Measurements from ENCODE around the gene NAT16.

DNA sequence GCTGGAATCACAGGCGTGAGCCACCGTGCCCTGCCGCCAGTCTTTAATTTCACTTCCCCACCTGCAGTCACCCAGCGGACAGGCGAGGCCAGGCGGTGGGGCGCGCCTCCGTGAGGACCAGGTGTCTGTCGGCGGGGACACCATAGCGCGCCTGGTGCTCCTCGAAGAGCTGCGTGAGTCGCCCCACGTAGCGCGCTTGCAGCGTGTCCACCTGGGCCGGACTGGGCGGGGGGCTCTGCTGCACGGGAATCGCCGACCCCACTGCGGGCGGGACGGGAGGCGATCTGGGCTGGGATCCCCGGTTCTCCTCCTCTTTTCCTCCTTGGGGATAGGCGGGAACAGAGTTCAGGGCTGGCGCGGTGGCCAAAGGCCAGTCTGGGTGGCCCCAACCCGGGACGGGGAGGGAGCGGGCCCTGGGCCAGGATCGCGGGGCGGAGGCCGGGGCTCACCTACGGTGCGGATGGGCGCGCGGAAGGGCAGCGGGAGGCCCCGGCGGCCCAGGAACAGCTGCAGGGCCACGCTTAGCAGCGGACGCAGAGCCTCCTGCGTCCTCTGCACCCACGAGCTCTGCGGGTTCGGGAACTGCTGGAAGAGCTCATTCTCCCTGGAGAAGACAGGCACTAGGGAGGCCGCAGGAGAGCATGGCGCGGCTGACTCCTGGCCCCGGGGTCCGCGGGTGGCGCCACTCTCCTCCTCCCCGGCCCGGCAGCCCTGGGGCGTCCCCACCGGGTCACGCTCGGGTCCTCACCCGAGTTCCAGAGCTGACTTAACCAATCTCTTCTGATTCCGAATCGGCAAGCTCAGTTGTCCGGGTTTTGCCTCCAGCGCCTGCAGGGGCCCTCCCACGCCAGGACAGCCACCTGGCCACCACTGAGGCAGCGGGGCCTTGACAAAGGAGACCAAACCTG lies 21.9 kb upstream of the NAT16 start:
- TF ChIP-seq POLR2A (IDR thresholded peaks at IDR 0.05) = no peak
- TF ChIP-seq, protein P1, sequence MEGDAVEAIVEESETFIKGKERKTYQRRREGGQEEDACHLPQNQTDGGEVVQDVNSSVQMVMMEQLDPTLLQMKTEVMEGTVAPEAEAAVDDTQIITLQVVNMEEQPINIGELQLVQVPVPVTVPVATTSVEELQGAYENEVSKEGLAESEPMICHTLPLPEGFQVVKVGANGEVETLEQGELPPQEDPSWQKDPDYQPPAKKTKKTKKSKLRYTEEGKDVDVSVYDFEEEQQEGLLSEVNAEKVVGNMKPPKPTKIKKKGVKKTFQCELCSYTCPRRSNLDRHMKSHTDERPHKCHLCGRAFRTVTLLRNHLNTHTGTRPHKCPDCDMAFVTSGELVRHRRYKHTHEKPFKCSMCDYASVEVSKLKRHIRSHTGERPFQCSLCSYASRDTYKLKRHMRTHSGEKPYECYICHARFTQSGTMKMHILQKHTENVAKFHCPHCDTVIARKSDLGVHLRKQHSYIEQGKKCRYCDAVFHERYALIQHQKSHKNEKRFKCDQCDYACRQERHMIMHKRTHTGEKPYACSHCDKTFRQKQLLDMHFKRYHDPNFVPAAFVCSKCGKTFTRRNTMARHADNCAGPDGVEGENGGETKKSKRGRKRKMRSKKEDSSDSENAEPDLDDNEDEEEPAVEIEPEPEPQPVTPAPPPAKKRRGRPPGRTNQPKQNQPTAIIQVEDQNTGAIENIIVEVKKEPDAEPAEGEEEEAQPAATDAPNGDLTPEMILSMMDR (IDR thresholded peaks at IDR 0.05 in 8 of 11, conservative IDR thresholded peaks at IDR 0.05 in 3 of 11) = no peak
